Smooth muscle cell (in vitro differentiated cells): Measurements from ENCODE around the gene TSPAN15. TPM values are rescaled to one million over a fixed set of nuclear protein-coding genes. Genes with fewer than 3 reads are reported as not detected.
"Not testable (repeated sequence)": the region's sequence is repeated elsewhere in the genome, so short reads cannot be mapped to it uniquely, and the experiment has no call there.

Experiments
- DNase-seq: peaks from one replicate; lab custom pipeline; 2025; ENCODE audit not compliant: unreplicated experiment; lab: John Stamatoyannopoulos, UW
- H2AFZ ChIP-seq: fragments of 200-600 bp; sonication (generic); 2 replicates; pipeline ENCODE4 v1.6.0; 2016; ENCODE audit warnings: antibody characterized with exemption, low read depth, mild to moderate bottlenecking
- H3F3A ChIP-seq: fragments of 200-600 bp; sonication (generic); 2 replicates; pipeline ENCODE4 v1.6.0; 2017; ENCODE audit warnings: antibody characterized with exemption, low read depth
- H3K27ac ChIP-seq: fragments of 200-600 bp; sonication (generic); 2 replicates; pipeline ENCODE4 v1.5.1; 2016; ENCODE audit warnings: low read depth, mild to moderate bottlenecking
- H3K27me3 ChIP-seq: fragments of 200-600 bp; sonication (generic); 2 replicates; pipeline ENCODE4 v1.6.1; 2016; ENCODE audit warnings: low read depth, mild to moderate bottlenecking
- H3K36me3 ChIP-seq: fragments of 200-600 bp; sonication (generic); 2 replicates; pipeline ENCODE4 v1.5.1; 2016; ENCODE audit warnings: low read depth
- H3K4me1 ChIP-seq: fragments of 200-600 bp; sonication (generic); 2 replicates; pipeline ENCODE4 v1.5.1; 2016; ENCODE audit warnings: low read depth
- H3K4me2 ChIP-seq: fragments of 200-600 bp; sonication (generic); 2 replicates; pipeline ENCODE4 v1.6.0; 2016; ENCODE audit warnings: mild to moderate bottlenecking
- H3K4me3 ChIP-seq: fragments of 200-600 bp; sonication (generic); 2 replicates; pipeline ENCODE4 v1.5.1; 2016; ENCODE audit warnings: mild to moderate bottlenecking
- H3K79me2 ChIP-seq: fragments of 200-600 bp; sonication (generic); 2 replicates; pipeline ENCODE4 v1.6.0; 2016; ENCODE audit warnings: low read depth, mild to moderate bottlenecking
- H3K9ac ChIP-seq: fragments of 200-600 bp; sonication (generic); 2 replicates; pipeline ENCODE4 v1.6.0; 2016; ENCODE audit warnings: low read depth
- H3K9me3 ChIP-seq: fragments of 200-600 bp; sonication (generic); replicated peaks from 2 replicates; pipeline ENCODE4 v1.5.1; 2016; ENCODE audit warnings: low read depth
- H4K20me1 ChIP-seq: fragments of 200-600 bp; sonication (generic); 2 replicates; pipeline ENCODE4 v1.6.0; 2016; ENCODE audit warnings: low read depth
- WGBS: methylation state at CpG from one replicate; pipeline ENCODE4 v1.1.7; 2016; ENCODE audit warnings: low lambda C conversion rate; 5-methylcytosine and 5-hydroxymethylcytosine counted together
- polyA plus RNA-seq: library from polyadenylated mRNA; unstranded; fragments of >200 nt; fragmentation: Nextera tagmentation; extraction: Ambion mirVana; gene quantifications from 2 replicates; pipeline ENCODE4 v1.2.1, GENCODE V29; 2016
- total RNA-seq: library from RNA; depleted of rRNA; stranded (reverse); fragments of >200 nt; gene quantifications from 2 replicates; pipeline ENCODE4 v1.2.3, GENCODE V29; 2014
- TF ChIP-seq, protein P1 (sequence below): fragments of 200-600 bp; sonication (generic); IDR thresholded peaks from 2 replicates; pipeline ENCODE4 v1.5.1; 2017; ENCODE audit warnings: borderline replicate concordance, mild to moderate bottlenecking, antibody characterized with exemption; ENCODE audit not compliant: insufficient read depth, poor library complexity, severe bottlenecking

The TSPAN15 gene
- total and polyA plus RNA-seq, 2 experiments from 2014 or later, result 113 to 249 TPM

GRCh38 chr10:69449841-69450240 is 1.4 kb upstream of the TSPAN15 start:
- H2AFZ ChIP-seq, result no peak overlapping the region
- peaks cover 25% of the 10 kb centered on the region for H3F3A ChIP-seq
- no peak overlapping the region for H3K9ac ChIP-seq
- H3K4me2 ChIP-seq, result no peak overlapping the region
- WGBS, result 5% methylated on average over 1 of the region's 1 CpG
- no peaks in the 10 kb centered on the region for H3K9me3 ChIP-seq
- peak overlapping the region; percentile 33 for H3K27ac ChIP-seq
- no peak overlapping the region for H3K4me3 ChIP-seq
- no peaks in the 10 kb centered on the region for H4K20me1 ChIP-seq
- H3K79me2 ChIP-seq, result peaks cover 36% of the 10 kb centered on the region
- H3K27me3 ChIP-seq, result no peaks in the 10 kb centered on the region
- DNase-seq, result no peak
- H3K4me1 ChIP-seq, result peaks cover 19% of the 10 kb centered on the region
- TF ChIP-seq, protein P1, sequence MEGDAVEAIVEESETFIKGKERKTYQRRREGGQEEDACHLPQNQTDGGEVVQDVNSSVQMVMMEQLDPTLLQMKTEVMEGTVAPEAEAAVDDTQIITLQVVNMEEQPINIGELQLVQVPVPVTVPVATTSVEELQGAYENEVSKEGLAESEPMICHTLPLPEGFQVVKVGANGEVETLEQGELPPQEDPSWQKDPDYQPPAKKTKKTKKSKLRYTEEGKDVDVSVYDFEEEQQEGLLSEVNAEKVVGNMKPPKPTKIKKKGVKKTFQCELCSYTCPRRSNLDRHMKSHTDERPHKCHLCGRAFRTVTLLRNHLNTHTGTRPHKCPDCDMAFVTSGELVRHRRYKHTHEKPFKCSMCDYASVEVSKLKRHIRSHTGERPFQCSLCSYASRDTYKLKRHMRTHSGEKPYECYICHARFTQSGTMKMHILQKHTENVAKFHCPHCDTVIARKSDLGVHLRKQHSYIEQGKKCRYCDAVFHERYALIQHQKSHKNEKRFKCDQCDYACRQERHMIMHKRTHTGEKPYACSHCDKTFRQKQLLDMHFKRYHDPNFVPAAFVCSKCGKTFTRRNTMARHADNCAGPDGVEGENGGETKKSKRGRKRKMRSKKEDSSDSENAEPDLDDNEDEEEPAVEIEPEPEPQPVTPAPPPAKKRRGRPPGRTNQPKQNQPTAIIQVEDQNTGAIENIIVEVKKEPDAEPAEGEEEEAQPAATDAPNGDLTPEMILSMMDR, result peak; percentile 52
- H3K36me3 ChIP-seq, result no peaks in the 10 kb centered on the region

- H3K4me1 ChIP-seq, result peaks cover 19% of the 10 kb centered on the region
- not testable (repeated sequence) for H3K36me3 ChIP-seq, H3K9ac ChIP-seq, H3K4me3 ChIP-seq, H3K9me3 ChIP-seq, DNase-seq, H3K27me3 ChIP-seq, H4K20me1 ChIP-seq, H2AFZ ChIP-seq
- H3K4me2 ChIP-seq, result peak overlapping the region; percentile 99
- H3K27ac ChIP-seq, result peak overlapping the region; percentile 33
- peaks cover 41% of the 10 kb centered on the region for H3K79me2 ChIP-seq
- 86% methylated on average over 16 of the region's 16 CpGs for WGBS
- H3F3A ChIP-seq, result peaks cover 21% of the 10 kb centered on the region
Measured at GRCh38 chr10:69450395-69450794, 870 bp upstream of the TSPAN15 start.

- DNase-seq, result no peak
- no peaks in the 10 kb centered on the region for H3K9me3 ChIP-seq
- H3K27ac ChIP-seq, result no peak overlapping the region
- peak overlapping the region; percentile 90 for H3K4me3 ChIP-seq
- H3K9ac ChIP-seq, result peak overlapping the region; percentile 65
- H3F3A ChIP-seq, result peaks cover 13% of the 10 kb centered on the region
- H3K4me1 ChIP-seq, result peaks cover 21% of the 10 kb centered on the region
- H3K4me2 ChIP-seq, result peak overlapping the region; percentile 99
- TF ChIP-seq, protein P1, result no peak
- no peaks in the 10 kb centered on the region for H3K36me3 ChIP-seq
- peaks cover 3% of the 10 kb centered on the region for H4K20me1 ChIP-seq
- H3K79me2 ChIP-seq, result peaks cover 55% of the 10 kb centered on the region
- peak overlapping the region; percentile 77 for H2AFZ ChIP-seq
- H3K27me3 ChIP-seq, result no peaks in the 10 kb centered on the region
- WGBS, result 6% methylated on average over 33 of the region's 38 CpGs
Measured at GRCh38 chr10:69451784-69452251, 553 bp downstream of the TSPAN15 start.

DNA sequence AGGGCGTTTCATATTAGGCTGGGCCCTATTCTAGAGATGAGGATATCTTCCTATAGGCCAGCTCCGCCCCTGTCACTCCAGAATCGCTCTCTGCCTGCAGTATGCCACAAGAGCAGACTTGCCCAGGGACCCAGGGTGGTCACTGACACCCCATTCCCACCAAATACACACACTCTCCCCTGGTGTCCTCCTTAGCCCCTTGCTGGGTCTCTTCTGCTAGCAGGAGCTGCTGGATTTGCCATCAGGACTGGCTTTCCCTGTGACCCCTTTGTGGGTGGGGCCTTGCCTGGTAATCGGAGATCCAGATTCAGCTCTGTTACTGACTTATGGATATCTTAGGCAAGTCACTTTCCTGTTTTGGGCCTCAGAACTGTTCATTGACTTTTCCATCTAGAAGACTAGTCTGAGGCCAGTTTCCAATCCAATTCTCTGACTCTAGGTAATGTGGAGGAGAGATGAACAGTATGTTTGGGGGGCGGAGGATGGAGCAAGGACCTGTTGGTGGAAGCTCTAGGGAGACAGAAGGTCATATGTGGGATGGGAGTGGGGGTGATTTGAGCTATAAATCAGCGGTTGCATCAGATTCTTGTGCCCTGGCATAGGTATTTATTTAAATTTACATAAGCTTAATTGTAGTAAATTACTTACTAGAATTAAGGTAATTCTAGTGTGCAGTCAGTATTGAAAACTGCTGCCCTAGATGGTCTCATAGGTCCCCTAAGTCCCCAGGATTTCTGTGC is 1.6 kb downstream of the TSPAN15 start:
- Histone ChIP-seq H3K79me2 (peaks cover 62% of the 10 kb centered on the region), H3K9ac (no peak overlapping the region), H3F3A (peaks cover 9% of the 10 kb centered on the region), H3K9me3 (no peaks in the 10 kb centered on the region), H4K20me1 (peaks cover 3% of the 10 kb centered on the region), H3K27ac (no peak overlapping the region), H3K4me2 (peak overlapping the region; percentile 99), H2AFZ (no peak overlapping the region), H3K4me3 (peak overlapping the region; percentile 90), H3K4me1 (peaks cover 15% of the 10 kb centered on the region), H3K27me3 (no peaks in the 10 kb centered on the region), H3K36me3 (no peaks in the 10 kb centered on the region)
- TF ChIP-seq, protein P1, result no peak
- 69% methylated on average over 6 of the region's 6 CpGs for WGBS
- no peak for DNase-seq
